B cell (primary cell): ENCODE results near the gene CAMTA1. TPM values are rescaled to one million over a fixed set of nuclear protein-coding genes. Genes with fewer than 3 reads are reported as not detected.
"Not testable (repeated sequence)": the region's sequence is repeated elsewhere in the genome, so short reads cannot be mapped to it uniquely, and the experiment has no call there.

Experiments used
- ATAC-seq: fragments of 200-7000 bp; cut with Tn5 transposase; one replicate; pipeline ENCODE4 v1.10.0; 2021; ENCODE audit warnings: low read depth, mild to moderate bottlenecking, moderate number of reproducible peaks, moderate library complexity
- CTCF ChIA-PET: fragments of 350-600 bp; sonication (Branson Sonifier 250); formaldehyde crosslinking; loops from one replicate; lab custom pipeline; 2021; ENCODE audit warnings: antibody characterized with exemption, inconsistent platforms; lab: Charles Lee
- POLR2A ChIA-PET: fragments of 350-600 bp; sonication (Branson Sonifier 250); formaldehyde crosslinking; loops from one replicate; lab custom pipeline; 2021; ENCODE audit warnings: antibody characterized with exemption; lab: Charles Lee
- DNase-seq: peaks from one replicate; pipeline ENCODE4 v3.0.0; 2013
- H2AFZ ChIP-seq: 2 replicates; pipeline ENCODE4 v1.6.1; 2012; ENCODE audit warnings: mild to moderate bottlenecking, low read depth, low read length; ENCODE audit not compliant: insufficient read depth, poor library complexity, severe bottlenecking
- H3K27ac ChIP-seq, 2 donors: 1 replicate in 1 of 2; 2 replicates in 1 of 2; pipeline ENCODE4 v1.5.1; 2012 to 2013; ENCODE audit warnings: low read length in 2 of 2, mild to moderate bottlenecking in 2 of 2, moderate library complexity in 1 of 2
- H3K27me3 ChIP-seq, 4 experiments: fragments of 200-600 bp in 1 of 4; sonication (generic) in 1 of 4; replicated peaks in 1 of 4; 1 replicate in 2 of 4; 2 replicates in 2 of 4; pipeline versions ENCODE4 v1.6.1 to v1.7.0; 2013 to 2016; ENCODE audit warnings: low read length in 3 of 4, mild to moderate bottlenecking in 2 of 4, mixed read lengths in 1 of 4, moderate library complexity in 1 of 4; ENCODE audit not compliant: insufficient read depth in 4 of 4, control insufficient read depth in 3 of 4; ENCODE audit errors: control extremely low read depth in 1 of 4
- H3K36me3 ChIP-seq, 2 experiments: replicated peaks in 1 of 2; 1 replicate in 1 of 2; 2 replicates in 1 of 2; pipeline versions ENCODE4 v1.6.1 to v1.7.1; 2013; ENCODE audit warnings: low read length in 1 of 2; ENCODE audit not compliant: insufficient read depth in 2 of 2, control insufficient read depth in 1 of 2; ENCODE audit errors: control extremely low read depth in 1 of 2, extremely low read depth in 1 of 2
- H3K4me1 ChIP-seq, 2 donors: fragments of 200-600 bp in 1 of 2; sonication (generic) in 1 of 2; 1 replicate in 1 of 2; 2 replicates in 1 of 2; pipeline versions ENCODE4 v1.5.1 to v1.6.1; 2013 to 2017; ENCODE audit warnings: low read length in 2 of 2; ENCODE audit not compliant: control insufficient read depth in 2 of 2, insufficient read depth in 2 of 2
- H3K4me2 ChIP-seq: replicated peaks from 2 replicates; pipeline ENCODE3; 2012; ENCODE audit warnings: mild to moderate bottlenecking, low read depth, low read length; ENCODE audit not compliant: poor library complexity, severe bottlenecking
- H3K4me3 ChIP-seq, 5 experiments: fragments of 200-600 bp in 1 of 5; sonication (generic) in 1 of 5; 1 replicate in 3 of 5; 2 replicates in 2 of 5; pipeline versions ENCODE4 v1.5.1 to v1.7.0; 2011 to 2016; ENCODE audit warnings: low read length in 4 of 5, mild to moderate bottlenecking in 4 of 5, low read depth in 2 of 5, control low read depth in 1 of 5, moderate library complexity in 1 of 5; ENCODE audit not compliant: insufficient read depth in 1 of 5; ENCODE audit errors: control extremely low read depth in 1 of 5, extremely low read depth in 1 of 5
- H3K79me2 ChIP-seq: fragments of 200-600 bp; sonication (generic); one replicate; pipeline ENCODE4 v1.6.0; 2016; ENCODE audit warnings: low read length; ENCODE audit not compliant: control insufficient read depth, insufficient read depth
- H3K9ac ChIP-seq: fragments of 200-600 bp; sonication (generic); 2 replicates; pipeline ENCODE4 v1.6.1; 2017; ENCODE audit warnings: mild to moderate bottlenecking, low read length, moderate library complexity
- H3K9me3 ChIP-seq, 3 donors: one replicate each; pipeline versions ENCODE4 v1.6.1 to v1.7.1; 2013; ENCODE audit warnings: low read length in 2 of 3; ENCODE audit not compliant: control insufficient read depth in 2 of 3, insufficient read depth in 1 of 3; ENCODE audit errors: control extremely low read depth in 1 of 3
- H4K20me1 ChIP-seq: 2 replicates; pipeline ENCODE4 v1.6.0; 2012; ENCODE audit warnings: mild to moderate bottlenecking, low read length; ENCODE audit not compliant: insufficient read depth, control insufficient read depth, poor library complexity, severe bottlenecking
- H3K27ac Mint-ChIP-seq: one replicate; pipeline ENCODE4 v1.8.0; 2021; ENCODE audit warnings: mixed read lengths
- H3K27me3 Mint-ChIP-seq: one replicate; pipeline ENCODE4 v1.8.0; 2021; ENCODE audit warnings: mixed read lengths
- H3K4me1 Mint-ChIP-seq: one replicate; pipeline ENCODE4 v1.8.0; 2021; ENCODE audit warnings: mixed read lengths
- H3K4me3 Mint-ChIP-seq: one replicate; pipeline ENCODE4 v1.8.0; 2021; ENCODE audit warnings: mixed read lengths
- H3K9me3 Mint-ChIP-seq: one replicate; pipeline ENCODE4 v1.8.0; 2022; ENCODE audit warnings: mixed read lengths; ENCODE audit not compliant: insufficient read depth
- CTCF ChIP-seq: fragments of 200-600 bp; IDR thresholded peaks from one replicate; pipeline ENCODE4 v1.8.0; 2022; ENCODE audit warnings: antibody characterized with exemption, mild to moderate bottlenecking
- EZH2 ChIP-seq: IDR thresholded peaks from 2 replicates; pipeline ENCODE4 v1.6.1; 2012; ENCODE audit warnings: borderline replicate concordance, low read depth, mild to moderate bottlenecking, moderate library complexity, low read length; ENCODE audit not compliant: insufficient read depth, poor library complexity, severe bottlenecking
- whole genome bisulfite sequencing: methylation state at CpG from one replicate; pipeline ENCODE4 v1.1.5; 2013; ENCODE audit warnings: missing lambda C conversion rate; ENCODE audit not compliant: insufficient coverage; 5-methylcytosine and 5-hydroxymethylcytosine counted together
- intact Hi-C: fragments of 100-400 bp; cut with micrococcal nuclease; formaldehyde crosslinking; loops from one replicate; pipeline ENCODE4 v1.10.0; 2022
- polyA plus RNA-seq: library from polyadenylated mRNA; depleted of rRNA; stranded (reverse); fragments of >200 nt; gene quantifications from 2 replicates; pipeline ENCODE4 v1.2.3, GENCODE V29; 2012
- total RNA-seq, 2 donors: library from RNA; stranded (reverse); fragments of 120-200 nt in 1 of 2; gene quantifications; 1 replicate in 1 of 2; 2 replicates in 1 of 2; pipeline versions ENCODE4 v1.2.3 to v1.2.4, GENCODE V29; 2013 to 2022

CAMTA1 gene
- total and polyA plus RNA-seq, 2 donors (not counting 1 experiment from before 2014, with no cell fraction given), result 42.2 to 45.7 TPM

- no peaks in the 10 kb centered on the region for H3K36me3 ChIP-seq
- intact Hi-C loops, result no loop called here
- ChIA-PET POLR2A (no interaction called here), CTCF (no interaction called here)
- no peak overlapping the region for H3K27ac ChIP-seq
- peaks cover 13% of the 10 kb centered on the region for H3K27me3 Mint-ChIP-seq
- no peaks in the 10 kb centered on the region for H4K20me1 ChIP-seq
- 29% methylated on average over 13 of the region's 18 CpGs for WGBS
- ATAC-seq (no peak), DNase-seq (no peak)
- H3K79me2 ChIP-seq, result no peaks in the 10 kb centered on the region
- H3K27me3 ChIP-seq, result peaks cover 0 to 4% (median 0%) of the 10 kb centered on the region in 4 experiments
- no peak overlapping the region for H3K4me3 ChIP-seq
- no peak overlapping the region for H3K27ac Mint-ChIP-seq
- H3K9me3 Mint-ChIP-seq, result peaks cover 3% of the 10 kb centered on the region
- H3K4me1 Mint-ChIP-seq, result no peaks in the 10 kb centered on the region
- no peaks in the 10 kb centered on the region for H3K9me3 ChIP-seq
- no peak overlapping the region for H3K4me3 Mint-ChIP-seq
- no peaks in the 10 kb centered on the region for H3K4me1 ChIP-seq
- TF ChIP-seq CTCF, result no peak
- no peak for TF ChIP-seq EZH2
- H3K9ac ChIP-seq, result no peak overlapping the region
- no peak overlapping the region for H2AFZ ChIP-seq
- H3K4me2 ChIP-seq, result no peak overlapping the region
Measured at GRCh38 chr1:7379441-7379971, 594.3 kb downstream of the CAMTA1 start.

- ATAC-seq, DNase-seq, H3K4me3 ChIP-seq, H3K27ac Mint-ChIP-seq, H3K79me2 ChIP-seq, H3K36me3 ChIP-seq, H3K4me1 Mint-ChIP-seq, H3K4me2 ChIP-seq, H3K4me1 ChIP-seq, intact Hi-C loops, H4K20me1 ChIP-seq, H3K9me3 Mint-ChIP-seq, CTCF ChIA-PET, H3K27ac ChIP-seq, H3K9ac ChIP-seq, H3K9me3 ChIP-seq, H3K27me3 ChIP-seq, H2AFZ ChIP-seq, H3K4me3 Mint-ChIP-seq, POLR2A ChIA-PET: not testable (repeated sequence)
- WGBS, result 94% methylated on average over 6 of the region's 9 CpGs
- H3K27me3 Mint-ChIP-seq, result peaks cover 13% of the 10 kb centered on the region
Measured at GRCh38 chr1:7380068-7380467, 594.8 kb downstream of the CAMTA1 start.
